Pancreas (tissue), 10 donors: ENCODE measurements around the gene PHKA2. TPM values are rescaled to one million over a fixed set of nuclear protein-coding genes. Genes with fewer than 3 reads are reported as not detected.

Experiments used
- ATAC-seq, 4 donors: fragments of 200-7000 bp; cut with Tn5 transposase; one replicate each; pipeline versions ENCODE4 v1.8.0 to v1.9.1; 2020; ENCODE audit warnings: mild to moderate bottlenecking in 4 of 4, moderate library complexity in 4 of 4
- DNase-seq, 6 donors: peaks; one replicate each; pipeline ENCODE4 v3.0.0-alpha.2; 2020
- FAIRE-seq: peaks from 2 replicates; lab custom pipeline; 2012; peaks lifted over from hg19 to GRCh38; lab: Jason Lieb, UNC
- H3K27ac ChIP-seq, 4 donors: fragments of 200-600 bp; sonication (generic); 1 replicate in 3 of 4; 2 replicates in 1 of 4; pipeline versions ENCODE4 v1.5.0 to v1.8.0; 2020
- H3K27me3 ChIP-seq, 4 donors: fragments of 200-600 bp; one replicate each; pipeline ENCODE4 v1.8.0; 2021
- H3K36me3 ChIP-seq, 3 donors: fragments of 200-600 bp; sonication (generic) in 1 of 3; one replicate each; pipeline versions ENCODE4 v1.5.0 to v1.8.0; 2020 to 2021
- H3K4me1 ChIP-seq, 3 donors: fragments of 200-600 bp; one replicate each; pipeline ENCODE4 v1.8.0; 2021
- H3K4me3 ChIP-seq, 4 donors: fragments of 200-600 bp; sonication (generic) in 2 of 4; one replicate each; pipeline versions ENCODE4 v1.5.0 to v1.8.0; 2020 to 2021
- H3K9me3 ChIP-seq, 4 donors: fragments of 200-600 bp; one replicate each; pipeline ENCODE4 v1.8.0; 2021
- CTCF ChIP-seq, 4 donors: fragments of 200-600 bp; sonication (generic) in 3 of 4; IDR thresholded peaks; one replicate each; pipeline versions ENCODE4 v1.5.0 to v1.8.0; 2021; ENCODE audit warnings: antibody characterized with exemption in 4 of 4
- WGBS, 2 donors: extraction: QIAGEN DNeasy Blood & Tissue Kit; methylation state at CpG; one replicate each; pipeline ENCODE4 v1.1.7; 2013; 5-methylcytosine and 5-hydroxymethylcytosine counted together
- intact Hi-C, 3 donors: fragments of 100-400 bp; cut with DNase I; formaldehyde crosslinking; loops; one replicate each; pipeline versions ENCODE4 v1.11.1 to v1.14.2; 2022
- polyA plus RNA-seq, 2 donors: library from polyadenylated mRNA; stranded (reverse); fragments of 200-250 nt; gene quantifications; one replicate each; pipeline ENCODE4 v1.2.3, GENCODE V29; 2013
- total RNA-seq, 6 donors: library from RNA; stranded (reverse); fragmentation: NEBNext Ultra II Directional in 4 of 6; extraction: Animal tissue kit (Norgen Biotek cat#: 25700) in 4 of 6; gene quantifications; one replicate each; pipeline versions ENCODE4 v1.2.1 to v1.2.4, GENCODE V29; 2021 to 2023
- donor health status: healthy with polysubstance abuse.
- donor health status: DM: no; HTN: no; CAD: no; lungs with moderate emphysema.
- donor health status: DM: no; HTN: no; CAD: no.
- donor health status: control.
- donor health status: control.
- donor health status: Bipolar disorder and iron deficiency.
- donor health status: DM: yes; HTN: yes; CAD: no.
- donor health status: DM: no; HTN: no; CAD: no.
- donor health status: DM: no; HTN: no; CAD: no.
- donor health status: DM: yes; HTN: yes; CAD: no.

PHKA2 gene
- total and polyA plus RNA-seq, 8 donors, result 16.0 to 72.7 (median 22.6) TPM

- Histone ChIP-seq H3K9me3 (no peaks in the 10 kb centered on the region), H3K36me3 (no peaks in the 10 kb centered on the region), H3K4me1 (no peaks in the 10 kb centered on the region), H3K27me3 (peaks cover 0 to 6% (median 0%) of the 10 kb centered on the region in 4 donors), H3K27ac (no peak overlapping the region), H3K4me3 (no peak overlapping the region)
- intact Hi-C loops, result no loop called here
- no peak for FAIRE-seq
- no peak for TF ChIP-seq CTCF (IDR thresholded peaks at IDR 0.05)
- 58 to 68% methylated on average over 4 of the region's 4 CpGs for WGBS, 2 donors
- ATAC-seq, result no peak
- DNase-seq, result no peak
Observed at GRCh38 chrX:18884916-18885315, 99.0 kb downstream of the PHKA2 start.

- Histone ChIP-seq H3K4me3 (no peak overlapping the region), H3K27ac (no peak overlapping the region), H3K27me3 (peaks cover 0 to 6% (median 0%) of the 10 kb centered on the region in 4 donors), H3K36me3 (no peaks in the 10 kb centered on the region), H3K9me3 (no peaks in the 10 kb centered on the region), H3K4me1 (no peaks in the 10 kb centered on the region)
- FAIRE-seq (no peak), DNase-seq (no peak), ATAC-seq (no peak)
- WGBS, 2 donors, result 65 to 68% methylated on average over 16 of the region's 16 CpGs
- TF ChIP-seq CTCF (IDR thresholded peaks at IDR 0.05), result no peak
- intact Hi-C loops, result no loop called here
Observed at GRCh38 chrX:18883961-18884765, 99.8 kb downstream of the PHKA2 start.

- Histone ChIP-seq H3K4me1 (no peaks in the 10 kb centered on the region), H3K27ac (no peak overlapping the region), H3K36me3 (no peaks in the 10 kb centered on the region), H3K27me3 (peaks cover 0 to 6% (median 0%) of the 10 kb centered on the region in 4 donors), H3K4me3 (no peak overlapping the region), H3K9me3 (no peaks in the 10 kb centered on the region)
- intact Hi-C loops, result no loop called here
- no peak for ATAC-seq
- TF ChIP-seq CTCF (IDR thresholded peaks at IDR 0.05), result no peak
- peak in 1 of 6 donors; percentile 13 for DNase-seq
- FAIRE-seq, result no peak
- 32 to 58% methylated on average over 12 of the region's 12 CpGs for WGBS, 2 donors
Observed at GRCh38 chrX:18883234-18883960, 100.5 kb downstream of the PHKA2 start.

- FAIRE-seq (no peak), ATAC-seq (no peak), DNase-seq (peak in 1 of 6 donors; percentile 31)
- no peaks in the 10 kb centered on the region for H3K9me3 ChIP-seq
- peaks cover 0 to 9% (median 0%) of the 10 kb centered on the region in 4 donors for H3K27me3 ChIP-seq
- no peak for TF ChIP-seq CTCF (IDR thresholded peaks at IDR 0.05)
- H3K27ac ChIP-seq, result no peak overlapping the region
- intact Hi-C loops, result no loop called here
- H3K4me3 ChIP-seq, result no peak overlapping the region
- 77 to 82% methylated on average over 9 of the region's 9 CpGs for WGBS, 2 donors
- no peaks in the 10 kb centered on the region for H3K4me1 ChIP-seq
- no peaks in the 10 kb centered on the region for H3K36me3 ChIP-seq
Observed at GRCh38 chrX:18879144-18879543, 104.8 kb downstream of the PHKA2 start.
